Measurements from ENCODE around the gene SLC2A10.

The SLC2A10 gene

GRCh38 chr20:46771195-46771588, 61.7 kb downstream of the SLC2A10 start:
- no peak for DNase-seq

- DNase-seq: no peak
Measured at GRCh38 chr20:46772901-46773300, 63.5 kb downstream of the SLC2A10 start.

GRCh38 chr20:46773680-46774079, 64.2 kb downstream of the SLC2A10 start:
- DNase-seq: no peak

- no peak for DNase-seq
Measured at GRCh38 chr20:46774236-46774635, 64.8 kb downstream of the SLC2A10 start.

GRCh38 chr20:46774943-46775560, 65.6 kb downstream of the SLC2A10 start:
- DNase-seq: no peak

- DNase-seq: no peak
Measured at GRCh38 chr20:46775806-46776205, 66.4 kb downstream of the SLC2A10 start.

- no peak for DNase-seq
Measured at GRCh38 chr20:46777331-46777730, 67.9 kb downstream of the SLC2A10 start.

GRCh38 chr20:46779831-46780230, 70.4 kb downstream of the SLC2A10 start:
- DNase-seq: no peak

GRCh38 chr20:46784436-46785127, 75.1 kb downstream of the SLC2A10 start:
- DNase-seq: peak; percentile 48
